GM12873 (cell line): ENCODE results near the gene CBX4.

Experiments
- CTCF ChIP-seq: IDR thresholded peaks from 2 replicates; pipeline ENCODE4 v1.5.1; 2012; ENCODE audit warnings: low read depth, mild to moderate bottlenecking, moderate library complexity, low read length, control low read depth; ENCODE audit not compliant: insufficient read depth; ENCODE audit errors: missing control alignments

The CBX4 gene

GRCh38 chr17:79785900-79786810, 53.1 kb downstream of the CBX4 start:
- no peak for TF ChIP-seq CTCF

DNA sequence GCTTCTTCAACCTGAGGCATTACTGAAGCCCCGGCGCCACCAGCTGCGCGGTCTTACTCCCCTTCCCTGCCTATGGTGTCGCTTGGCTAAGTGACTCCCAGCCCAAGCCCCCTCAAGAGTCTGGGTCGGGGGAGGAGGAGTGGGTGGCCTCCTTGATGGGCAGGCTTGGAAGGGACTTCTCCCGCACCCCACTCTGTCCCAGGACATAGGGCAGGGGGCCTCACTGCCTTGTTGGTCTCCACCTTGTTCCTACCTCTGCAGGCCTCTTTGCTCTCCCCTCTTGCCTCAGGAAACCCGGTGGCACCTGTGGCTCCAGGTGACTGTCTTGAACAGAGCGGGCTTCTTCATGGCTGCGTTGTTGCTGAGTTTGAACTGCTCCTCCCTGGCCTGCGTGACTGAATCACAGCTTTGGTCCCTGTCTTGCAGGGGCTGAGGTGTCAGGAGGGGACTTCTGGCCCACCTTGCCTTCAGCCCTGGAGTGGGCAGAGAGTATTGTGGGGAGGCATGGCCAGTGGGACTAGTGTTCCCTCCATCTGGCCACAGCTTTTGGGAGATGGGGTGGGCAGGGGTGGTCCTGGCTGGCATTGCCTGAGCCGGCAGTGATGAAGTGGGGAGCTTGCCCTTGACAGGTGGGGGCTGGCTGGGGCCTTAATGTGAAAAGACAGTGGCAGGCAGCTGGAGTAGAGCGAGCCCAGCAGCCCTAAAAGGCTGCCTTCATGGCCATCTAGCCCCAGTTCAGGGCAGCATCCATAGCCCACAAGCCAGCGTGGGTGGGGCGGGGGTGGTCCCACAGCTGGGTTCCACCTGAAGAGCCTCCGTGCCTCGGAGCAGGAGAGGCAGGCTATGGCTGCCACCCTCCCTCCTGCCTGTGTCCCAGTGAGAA, 54.0 kb downstream of the CBX4 start:
- no peak for TF ChIP-seq CTCF

GRCh38 chr17:79784353-79785016, 54.8 kb downstream of the CBX4 start:
- TF ChIP-seq CTCF: no peak

- TF ChIP-seq CTCF: no peak
Measured at GRCh38 chr17:79783891-79784290, 55.3 kb downstream of the CBX4 start.
